GM13976 (cell line): Measurements from ENCODE around the gene PGRMC2.

Source experiments
- DNase-seq: peaks from one replicate; pipeline ENCODE4 v3.0.0; 2012; ENCODE audit warnings: low spot score
- CTCF ChIP-seq: IDR thresholded peaks from 2 replicates; pipeline ENCODE4 v1.5.1; 2012; ENCODE audit warnings: borderline replicate concordance, mild to moderate bottlenecking; ENCODE audit not compliant: insufficient read depth; ENCODE audit errors: extremely low read depth, missing control alignments, control extremely low read depth
- in situ Hi-C: fragments of 300-500 bp; cut with MboI; formaldehyde crosslinking; loops from one replicate; pipeline ENCODE4 v1.12.0; 2022; ENCODE audit warnings: low sequenced_read_pairs, mixed read lengths, inconsistent platforms; ENCODE audit not compliant: unreplicated experiment

The PGRMC2 gene

GRCh38 chr4:128287141-128287870, at the start of gene PGRMC2:
PGRMC2 (minus strand) TSS chr4:128287813; CDS start chr4:128287790, 23 bp downstream.
- no peak for TF ChIP-seq CTCF
- no peak for DNase-seq
- in situ Hi-C loops, result no loop called here

- TF ChIP-seq CTCF, result no peak
- no peak for DNase-seq
- in situ Hi-C loops, result no loop called here
Measured at GRCh38 chr4:128335541-128335940, 47.9 kb upstream of the PGRMC2 start.

GRCh38 chr4:128334256-128334655, 46.6 kb upstream of the PGRMC2 start:
- in situ Hi-C loops, result no loop called here
- no peak for TF ChIP-seq CTCF
- DNase-seq, result no peak

- TF ChIP-seq CTCF, result no peak
- in situ Hi-C loops, result no loop called here
- DNase-seq, result no peak
Measured at GRCh38 chr4:128333309-128334018, 45.9 kb upstream of the PGRMC2 start.

- no peak for DNase-seq
- TF ChIP-seq CTCF, result no peak
- in situ Hi-C loops, result no loop called here
Measured at GRCh38 chr4:128332081-128332480, 44.5 kb upstream of the PGRMC2 start.

- no peak for DNase-seq
- TF ChIP-seq CTCF, result no peak
- in situ Hi-C loops, result no loop called here
Measured at GRCh38 chr4:128329638-128330037, 42.0 kb upstream of the PGRMC2 start.

GRCh38 chr4:128328106-128328505, 40.5 kb upstream of the PGRMC2 start:
- no peak for DNase-seq
- in situ Hi-C loops, result no loop called here
- TF ChIP-seq CTCF, result no peak
